Measurements from ENCODE around the gene RAET1L. TPM values are rescaled to one million over a fixed set of nuclear protein-coding genes. Genes with fewer than 3 reads are reported as not detected.

Gene RAET1L
- total and polyA plus RNA-seq, 2 experiments from 2014 or later = not detected

- Histone ChIP-seq H3K27me3 (replicated peaks; ENCODE audit: insufficient read depth) (peaks cover 31% of the 10 kb centered on the region), H4K20me1 (ENCODE audit: insufficient read depth) (no peaks in the 10 kb centered on the region), H3K36me3 (ENCODE audit: low read depth) (no peaks in the 10 kb centered on the region), H3F3A (ENCODE audit: insufficient read depth) (no peaks in the 10 kb centered on the region), H3K27ac (no peak overlapping the region), H3K4me3 (no peak overlapping the region), H2AFZ (no peak overlapping the region), H3K9me2 (ENCODE audit: insufficient read depth) (no peaks in the 10 kb centered on the region), H3K79me2 (ENCODE audit: insufficient read depth) (no peaks in the 10 kb centered on the region), H3K9me3 (ENCODE audit: low read depth) (no peaks in the 10 kb centered on the region), H3K4me1 (ENCODE audit: insufficient read depth) (no peaks in the 10 kb centered on the region), H3K9ac (no peak overlapping the region), H3K4me2 (ENCODE audit: unreplicated experiment) (no peak overlapping the region)
- 62 to 76% methylated on average over 10 of the region's 10 CpGs for WGBS, 2 experiments (ENCODE audit: low coverage in 1 of 2, low lambda C conversion rate in 2 of 2, missing lambda C conversion rate in 2 of 2)
- TF ChIP-seq EZH2 (IDR thresholded peaks at IDR 0.05; ENCODE audit: insufficient read depth, poor library complexity, severe bottlenecking) = no peak
- no peak for TF ChIP-seq EZH2phosphoT487 (IDR thresholded peaks at IDR 0.05; ENCODE audit: insufficient read depth, low read depth)
- no peak for DNase-seq
- in situ Hi-C loops (cut with MboI) = no loop called here
Measured at GRCh38 chr6:150044621-150045145, 19.4 kb upstream of the RAET1L start.

GRCh38 chr6:150043501-150044412, 18.4 kb upstream of the RAET1L start:
- Histone ChIP-seq H3K9ac (no peak overlapping the region), H3K4me1 (ENCODE audit: insufficient read depth) (no peaks in the 10 kb centered on the region), H3F3A (ENCODE audit: insufficient read depth) (no peaks in the 10 kb centered on the region), H3K79me2 (ENCODE audit: insufficient read depth) (no peaks in the 10 kb centered on the region), H3K4me2 (ENCODE audit: unreplicated experiment) (no peak overlapping the region), H3K27me3 (replicated peaks; ENCODE audit: insufficient read depth) (peaks cover 40% of the 10 kb centered on the region), H4K20me1 (ENCODE audit: insufficient read depth) (no peaks in the 10 kb centered on the region), H3K9me3 (ENCODE audit: low read depth) (no peaks in the 10 kb centered on the region), H3K4me3 (no peak overlapping the region), H3K27ac (no peak overlapping the region), H2AFZ (no peak overlapping the region), H3K9me2 (ENCODE audit: insufficient read depth) (no peaks in the 10 kb centered on the region), H3K36me3 (ENCODE audit: low read depth) (no peaks in the 10 kb centered on the region)
- in situ Hi-C loops (cut with MboI) = no loop called here
- TF ChIP-seq EZH2 (IDR thresholded peaks at IDR 0.05; ENCODE audit: insufficient read depth, poor library complexity, severe bottlenecking) (no peak), EZH2phosphoT487 (IDR thresholded peaks at IDR 0.05; ENCODE audit: insufficient read depth, low read depth) (no peak)
- 55% methylated on average over 19 of the region's 19 CpGs for WGBS, 2 experiments (ENCODE audit: low coverage in 1 of 2, low lambda C conversion rate in 2 of 2, missing lambda C conversion rate in 2 of 2)
- no peak for DNase-seq

- Histone ChIP-seq H3K4me2 (ENCODE audit: unreplicated experiment) (no peak overlapping the region), H3K36me3 (ENCODE audit: low read depth) (no peaks in the 10 kb centered on the region), H3K9me3 (ENCODE audit: low read depth) (no peaks in the 10 kb centered on the region), H3K27ac (no peak overlapping the region), H3K9me2 (ENCODE audit: insufficient read depth) (no peaks in the 10 kb centered on the region), H4K20me1 (ENCODE audit: insufficient read depth) (no peaks in the 10 kb centered on the region), H3K4me3 (no peak overlapping the region), H3K9ac (no peak overlapping the region), H2AFZ (no peak overlapping the region), H3K79me2 (ENCODE audit: insufficient read depth) (no peaks in the 10 kb centered on the region), H3K4me1 (ENCODE audit: insufficient read depth) (no peaks in the 10 kb centered on the region), H3F3A (ENCODE audit: insufficient read depth) (no peaks in the 10 kb centered on the region), H3K27me3 (replicated peaks; ENCODE audit: insufficient read depth) (peaks cover 47% of the 10 kb centered on the region)
- DNase-seq = no peak
- WGBS, 2 experiments (ENCODE audit: low coverage in 1 of 2, low lambda C conversion rate in 2 of 2, missing lambda C conversion rate in 2 of 2) = 72 to 76% methylated on average over 13 of the region's 13 CpGs
- in situ Hi-C loops (cut with MboI) = no loop called here
- TF ChIP-seq EZH2 (IDR thresholded peaks at IDR 0.05; ENCODE audit: insufficient read depth, poor library complexity, severe bottlenecking) (no peak), EZH2phosphoT487 (IDR thresholded peaks at IDR 0.05; ENCODE audit: insufficient read depth, low read depth) (no peak)
Measured at GRCh38 chr6:150043096-150043495, 17.8 kb upstream of the RAET1L start.

GRCh38 chr6:150038202-150039062, 13.1 kb upstream of the RAET1L start:
- Histone ChIP-seq H3K9me3 (ENCODE audit: low read depth) (no peaks in the 10 kb centered on the region), H3K4me2 (ENCODE audit: unreplicated experiment) (no peak overlapping the region), H3F3A (ENCODE audit: insufficient read depth) (no peaks in the 10 kb centered on the region), H3K9me2 (ENCODE audit: insufficient read depth) (no peaks in the 10 kb centered on the region), H3K27ac (no peak overlapping the region), H3K27me3 (replicated peaks; ENCODE audit: insufficient read depth) (peaks cover 88% of the 10 kb centered on the region), H4K20me1 (ENCODE audit: insufficient read depth) (no peaks in the 10 kb centered on the region), H3K79me2 (ENCODE audit: insufficient read depth) (no peaks in the 10 kb centered on the region), H3K4me1 (ENCODE audit: insufficient read depth) (peaks cover 3% of the 10 kb centered on the region; the same call in 1 of the 2 replicates), H3K9ac (no peak overlapping the region), H2AFZ (no peak overlapping the region), H3K4me3 (no peak overlapping the region), H3K36me3 (ENCODE audit: low read depth) (no peaks in the 10 kb centered on the region)
- peak; percentile 24 for DNase-seq
- in situ Hi-C loops (cut with MboI) = no loop called here
- WGBS, 2 experiments (ENCODE audit: low coverage in 1 of 2, low lambda C conversion rate in 2 of 2, missing lambda C conversion rate in 2 of 2) = 3 to 4% methylated on average over 19 to 21 of the region's 21 CpGs
- TF ChIP-seq EZH2 (IDR thresholded peaks at IDR 0.05; ENCODE audit: insufficient read depth, poor library complexity, severe bottlenecking) (peak; percentile 91), EZH2phosphoT487 (IDR thresholded peaks at IDR 0.05; ENCODE audit: insufficient read depth, low read depth) (no peak)

All from GM23248 (cell line).